IPS-18c (cell line): ENCODE results near the gene STK24.

Source experiments
- H3K4me3 ChIP-seq: 2 replicates; pipeline ENCODE4 v1.7.0; 2013; ENCODE audit warnings: low read depth, mild to moderate bottlenecking, low read length, moderate library complexity; ENCODE audit not compliant: insufficient read depth
- H3K9me3 ChIP-seq: one replicate; pipeline ENCODE4 v1.6.1; 2013; ENCODE audit warnings: mild to moderate bottlenecking, low read length, moderate library complexity; ENCODE audit not compliant: control insufficient read depth, insufficient read depth

The STK24 gene

DNA sequence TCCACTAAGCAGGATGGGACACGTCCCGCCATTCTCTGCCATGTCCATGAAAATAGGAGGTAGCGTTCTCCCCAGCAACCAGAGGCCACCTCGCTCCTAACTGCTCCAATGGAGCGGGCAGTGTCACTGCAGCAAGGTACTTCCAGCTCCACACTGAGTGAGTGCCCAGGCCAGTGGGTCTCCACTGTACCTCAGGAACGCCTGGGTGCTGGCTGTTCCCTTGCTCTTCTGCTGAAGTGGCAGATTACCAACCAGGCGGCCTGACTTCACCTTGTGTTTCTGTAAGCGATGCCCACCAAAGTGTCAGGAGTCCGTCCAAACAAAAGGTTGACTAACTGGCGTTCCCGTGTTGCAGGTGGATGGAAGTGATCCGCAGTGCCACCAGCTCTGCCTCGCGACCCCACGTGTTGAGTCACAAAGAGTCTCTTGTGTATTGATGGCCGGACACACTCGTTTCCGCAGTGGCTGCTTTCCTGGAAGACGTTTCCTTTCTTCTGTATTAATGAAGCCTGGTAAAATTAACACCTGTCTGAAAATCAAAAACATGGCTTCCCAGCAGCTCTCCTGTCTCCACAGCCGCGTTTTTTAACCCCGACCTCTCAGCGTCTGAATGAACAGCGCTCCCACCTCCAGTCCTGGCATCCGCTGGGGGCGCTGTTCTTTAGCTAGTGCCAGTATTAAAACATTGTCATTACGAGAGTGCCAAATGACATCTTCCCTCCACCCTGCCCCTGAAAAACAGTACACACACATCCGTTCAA, 128.8 kb downstream of the STK24 start:
- Histone ChIP-seq H3K4me3 (no peak overlapping the region), H3K9me3 (no peaks in the 10 kb centered on the region)

DNA sequence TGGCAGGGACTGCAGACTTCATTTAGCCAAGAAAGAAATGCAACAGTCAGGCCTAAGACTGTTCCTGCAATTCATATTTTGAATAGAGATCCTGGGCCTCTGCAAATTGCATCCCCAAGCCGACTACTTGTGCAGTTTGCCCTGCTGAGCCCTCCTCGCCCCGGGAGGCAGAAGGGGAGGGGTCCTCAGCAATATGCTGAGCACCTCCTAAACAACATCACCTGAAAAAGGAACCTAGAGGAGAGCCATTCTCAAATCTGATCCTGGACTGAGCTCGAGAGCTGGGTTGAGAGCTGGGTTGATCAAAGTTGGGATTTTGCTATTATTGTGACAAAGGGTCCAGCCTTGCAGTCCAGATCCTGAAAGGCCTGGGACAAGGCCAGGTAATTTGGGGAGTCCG, 129.8 kb downstream of the STK24 start:
- H3K9me3 ChIP-seq, result no peaks in the 10 kb centered on the region
- H3K4me3 ChIP-seq, result no peak overlapping the region

DNA sequence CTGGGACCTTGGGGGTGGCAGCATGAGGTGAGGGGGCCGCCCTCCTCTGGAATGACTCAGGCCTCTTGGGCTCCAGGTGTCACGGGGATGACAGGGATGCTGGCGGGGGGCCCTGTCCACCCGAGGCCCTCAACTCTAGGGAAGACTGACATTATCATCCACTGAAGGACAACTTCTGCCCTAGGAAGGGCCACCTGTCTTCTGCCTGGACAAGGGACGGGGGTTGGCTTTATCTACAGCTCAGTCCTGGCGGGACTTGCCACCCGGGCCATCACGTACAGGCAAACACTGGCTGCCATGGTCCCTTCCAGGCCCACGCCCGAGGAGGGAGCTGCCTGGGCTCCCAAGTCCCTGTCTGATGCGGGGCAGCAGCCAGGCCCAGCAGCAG, 130.7 kb downstream of the STK24 start:
- H3K9me3 ChIP-seq, result no peaks in the 10 kb centered on the region
- no peak overlapping the region for H3K4me3 ChIP-seq

DNA sequence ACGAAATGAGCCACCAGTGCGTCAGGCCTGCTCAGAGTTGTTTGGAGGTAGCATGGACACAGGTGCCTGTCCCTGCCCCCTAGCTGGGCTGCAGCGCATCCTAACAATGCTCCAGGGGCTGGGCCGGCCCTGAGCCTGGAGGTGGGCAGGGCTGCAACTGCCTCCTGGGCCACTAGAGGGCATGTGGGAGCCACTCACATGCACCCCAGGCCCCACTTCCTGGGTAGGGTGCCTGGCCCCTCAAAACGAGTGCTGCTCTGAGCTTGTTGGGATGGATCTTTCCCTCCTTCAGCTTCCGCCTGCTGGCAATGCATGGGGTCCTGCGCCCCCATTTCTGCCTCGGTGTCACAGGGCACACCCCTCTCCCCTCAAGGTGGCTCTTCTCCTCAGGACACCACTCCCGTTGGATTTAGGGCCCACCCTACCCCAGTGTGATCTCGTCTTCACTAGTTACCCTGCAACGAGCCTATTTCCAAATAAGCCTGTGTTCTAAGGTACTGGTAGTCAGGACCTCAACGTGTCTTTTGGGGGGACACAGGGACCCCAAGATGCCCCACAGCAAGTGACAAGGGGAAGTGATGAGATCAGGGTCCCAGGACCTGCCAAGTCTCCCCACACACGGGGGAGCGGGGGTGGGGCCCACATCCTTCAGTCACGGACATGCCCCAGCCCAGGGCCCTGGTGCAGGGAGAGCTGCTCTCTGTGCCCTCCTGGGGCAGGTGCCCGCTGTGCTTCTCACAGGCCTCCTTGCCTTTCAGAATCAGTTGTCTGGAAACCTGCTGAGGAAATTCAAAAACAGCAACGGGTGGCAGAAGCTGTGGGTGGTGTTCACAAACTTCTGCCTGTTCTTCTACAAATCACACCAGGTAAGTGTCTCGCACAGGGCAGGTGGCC, 131.3 kb downstream of the STK24 start:
- no peaks in the 10 kb centered on the region for H3K9me3 ChIP-seq
- H3K4me3 ChIP-seq, result no peak overlapping the region

DNA sequence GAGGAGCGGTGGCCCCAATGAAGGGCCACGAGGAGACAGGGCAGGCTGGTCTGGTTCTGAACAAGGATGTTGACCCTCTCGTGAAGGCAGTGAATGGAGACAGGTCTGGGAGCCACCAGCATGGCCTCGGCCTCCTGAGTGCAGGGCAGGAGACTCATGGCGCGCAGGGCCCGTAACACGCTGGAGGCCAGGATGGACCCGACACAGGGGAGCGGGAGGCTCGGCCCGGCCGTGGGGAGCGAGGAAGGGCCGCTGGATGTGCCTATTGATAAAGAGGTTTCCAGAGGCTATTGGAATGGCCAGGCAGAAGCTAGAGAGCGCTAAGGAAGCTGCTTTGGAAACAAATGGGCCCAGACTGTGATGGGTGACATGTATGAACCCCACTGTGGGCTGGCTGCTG, 132.5 kb downstream of the STK24 start:
- no peaks in the 10 kb centered on the region for H3K9me3 ChIP-seq
- H3K4me3 ChIP-seq, result no peak overlapping the region

DNA sequence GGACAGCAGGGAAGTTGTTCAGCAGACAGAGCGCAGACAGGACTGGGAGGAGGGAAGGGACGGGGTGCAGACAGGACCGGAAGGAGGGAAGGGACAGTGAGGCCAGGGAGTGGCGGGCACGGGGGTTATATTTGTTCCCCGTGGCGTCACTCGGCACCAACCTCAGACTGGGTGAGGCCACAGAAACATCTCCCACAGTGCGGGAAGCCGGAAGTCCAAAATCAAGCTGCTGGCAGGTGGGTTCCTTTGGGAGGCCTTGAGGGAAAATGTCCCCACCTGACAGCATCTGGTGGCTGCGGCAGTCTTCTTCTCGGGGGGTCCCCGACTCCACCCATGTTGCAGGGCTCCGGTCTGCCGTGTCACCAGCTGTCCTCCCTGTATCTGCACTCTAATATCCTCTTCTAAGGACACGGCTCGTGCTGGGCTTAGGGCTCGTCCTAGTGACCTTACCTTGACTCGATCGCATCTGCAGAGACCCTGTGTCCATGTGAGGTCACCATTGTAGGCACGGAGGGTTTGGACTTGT, 133.0 kb downstream of the STK24 start:
- Histone ChIP-seq H3K4me3 (no peak overlapping the region), H3K9me3 (no peaks in the 10 kb centered on the region)

DNA sequence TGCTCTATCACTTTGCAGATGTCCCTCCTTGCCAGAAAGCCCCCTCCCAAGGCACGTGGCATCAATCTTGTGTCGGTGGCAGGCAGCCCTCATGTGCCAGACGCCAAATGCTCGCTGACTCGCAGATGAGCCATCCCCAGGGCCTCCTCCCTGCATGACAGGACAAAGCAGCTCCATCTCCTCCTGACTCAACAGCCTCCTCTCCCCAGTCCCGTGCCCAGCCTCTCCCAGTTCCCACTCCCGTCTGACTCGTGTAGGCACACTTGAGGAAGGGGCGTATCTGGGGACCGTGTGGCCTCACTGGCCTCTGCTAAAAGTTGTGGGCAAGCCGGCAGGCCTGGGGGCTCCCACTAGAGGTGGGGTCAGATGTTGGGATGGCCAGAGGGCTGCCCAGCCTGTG, 133.6 kb downstream of the STK24 start:
- Histone ChIP-seq H3K9me3 (no peaks in the 10 kb centered on the region), H3K4me3 (no peak overlapping the region)

DNA sequence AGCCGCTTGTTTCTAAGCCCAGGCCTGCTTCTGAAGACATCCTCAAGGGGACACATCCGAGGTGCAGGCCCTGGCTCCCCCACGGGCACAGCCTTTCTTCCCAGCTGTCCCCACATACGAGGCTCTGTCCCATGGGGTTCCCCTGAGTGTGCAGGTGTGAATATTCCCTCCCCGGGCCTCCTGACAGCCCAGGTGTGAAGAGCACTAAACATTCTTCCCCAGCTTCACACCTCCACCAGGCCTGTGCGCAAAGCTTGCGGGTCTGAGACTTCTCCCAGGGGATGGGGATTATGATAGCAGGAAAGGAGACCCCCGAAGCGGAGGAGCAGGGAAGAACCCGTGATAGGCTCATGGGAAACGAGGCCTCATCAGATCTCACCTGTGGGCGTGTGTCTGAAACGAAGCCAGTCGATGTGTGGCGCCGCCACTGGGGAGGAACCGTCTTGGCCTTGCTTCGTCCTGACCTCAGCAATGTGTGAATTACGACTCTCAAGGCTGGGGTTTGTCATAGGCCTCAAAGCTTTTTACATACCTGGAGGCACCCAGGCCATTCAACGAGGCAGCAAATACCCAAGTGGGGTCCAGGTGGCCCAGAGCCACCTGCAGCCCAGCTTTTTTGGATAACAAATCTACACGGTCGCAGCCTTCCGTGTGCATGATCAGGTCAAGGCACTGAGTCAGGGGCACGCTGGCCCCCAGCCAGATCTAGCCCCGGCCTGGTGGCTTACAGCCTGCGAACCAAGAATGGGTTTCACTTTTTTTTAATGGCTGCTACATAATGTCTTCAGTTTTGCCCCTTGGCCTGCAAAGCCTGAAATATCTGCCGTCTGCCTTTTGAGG, 134.3 kb downstream of the STK24 start:
- Histone ChIP-seq H3K9me3 (no peaks in the 10 kb centered on the region), H3K4me3 (no peak overlapping the region)

DNA sequence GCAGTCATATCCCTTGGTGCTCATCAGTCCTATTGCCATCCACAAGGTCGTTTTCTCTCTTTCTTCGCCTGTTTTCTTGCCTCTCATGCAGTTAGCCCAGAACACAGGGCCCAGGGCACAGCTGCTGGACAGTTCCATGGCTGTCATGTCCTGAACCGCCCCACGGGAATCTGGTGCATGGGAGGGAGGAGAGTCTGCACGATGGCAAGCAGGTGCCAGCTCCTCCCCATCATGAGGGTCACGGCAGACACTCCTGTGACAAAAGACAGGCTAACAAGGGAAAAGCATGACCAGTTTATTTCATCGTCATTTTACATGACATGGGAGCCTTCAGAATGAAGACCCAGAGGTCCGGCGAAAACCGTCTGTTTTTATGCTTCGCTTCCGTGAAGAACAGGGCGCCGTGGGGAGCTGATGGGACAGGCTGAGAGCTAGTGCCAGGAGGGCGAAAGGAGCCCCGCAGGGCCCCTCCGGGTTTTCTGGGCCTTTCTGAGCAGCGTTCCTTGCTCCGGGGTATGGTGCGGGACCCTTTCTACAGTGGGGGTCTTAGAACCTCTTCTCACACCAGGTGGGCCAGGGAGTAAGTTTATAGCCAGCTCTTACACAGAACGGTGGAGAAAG, 135.7 kb downstream of the STK24 start:
- Histone ChIP-seq H3K9me3 (no peaks in the 10 kb centered on the region), H3K4me3 (no peak overlapping the region)

DNA sequence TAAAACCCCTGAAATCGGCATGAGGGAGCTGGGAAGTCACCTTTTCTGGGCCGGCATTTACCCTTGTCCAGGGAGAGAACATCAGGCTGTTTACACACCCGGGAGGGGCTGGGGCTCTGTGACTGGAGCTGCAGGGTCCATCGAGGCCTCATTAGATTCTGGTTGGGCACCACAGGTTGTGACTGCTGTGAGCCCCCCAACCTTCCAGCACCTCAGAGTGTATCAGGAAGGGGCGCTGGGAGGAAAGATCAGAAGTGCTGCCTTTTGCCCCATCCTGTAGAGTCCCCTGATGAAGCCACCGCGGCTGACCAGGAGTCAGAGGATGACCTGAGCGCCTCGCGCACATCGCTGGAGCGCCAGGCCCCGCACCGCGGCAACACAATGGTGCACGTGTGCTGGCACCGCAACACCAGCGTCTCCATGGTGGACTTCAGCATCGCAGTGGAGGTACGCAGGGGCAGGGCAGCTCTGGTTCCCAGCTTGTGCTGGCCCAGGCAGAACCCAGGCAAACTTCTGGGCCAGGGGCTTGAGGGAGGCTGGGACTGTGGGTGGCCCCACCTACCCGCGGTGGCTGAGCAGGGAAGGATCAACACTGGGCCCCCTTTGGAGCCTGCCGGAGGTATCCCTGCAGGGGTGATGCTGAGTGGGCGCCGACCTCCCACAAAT, 136.4 kb downstream of the STK24 start:
- no peaks in the 10 kb centered on the region for H3K9me3 ChIP-seq
- no peak overlapping the region for H3K4me3 ChIP-seq

DNA sequence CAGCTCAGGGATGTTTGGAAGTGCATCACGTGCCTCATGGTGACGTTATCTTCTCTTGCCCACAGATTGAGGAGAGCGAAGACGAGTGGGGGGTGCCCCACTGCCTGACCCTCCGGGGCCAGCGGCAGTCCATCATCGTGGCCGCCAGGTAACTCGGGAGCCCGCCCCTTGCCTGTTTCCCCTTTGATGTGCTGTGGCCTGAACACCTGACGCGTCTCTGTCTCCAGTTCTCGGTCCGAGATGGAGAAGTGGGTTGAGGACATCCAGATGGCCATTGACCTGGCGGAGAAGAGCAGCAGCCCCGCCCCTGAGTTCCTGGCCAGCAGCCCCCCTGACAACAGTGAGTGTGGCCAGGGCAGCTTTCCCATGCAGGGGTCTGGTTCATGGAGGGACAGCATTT, 137.0 kb downstream of the STK24 start:
- Histone ChIP-seq H3K4me3 (no peak overlapping the region), H3K9me3 (no peaks in the 10 kb centered on the region)

DNA sequence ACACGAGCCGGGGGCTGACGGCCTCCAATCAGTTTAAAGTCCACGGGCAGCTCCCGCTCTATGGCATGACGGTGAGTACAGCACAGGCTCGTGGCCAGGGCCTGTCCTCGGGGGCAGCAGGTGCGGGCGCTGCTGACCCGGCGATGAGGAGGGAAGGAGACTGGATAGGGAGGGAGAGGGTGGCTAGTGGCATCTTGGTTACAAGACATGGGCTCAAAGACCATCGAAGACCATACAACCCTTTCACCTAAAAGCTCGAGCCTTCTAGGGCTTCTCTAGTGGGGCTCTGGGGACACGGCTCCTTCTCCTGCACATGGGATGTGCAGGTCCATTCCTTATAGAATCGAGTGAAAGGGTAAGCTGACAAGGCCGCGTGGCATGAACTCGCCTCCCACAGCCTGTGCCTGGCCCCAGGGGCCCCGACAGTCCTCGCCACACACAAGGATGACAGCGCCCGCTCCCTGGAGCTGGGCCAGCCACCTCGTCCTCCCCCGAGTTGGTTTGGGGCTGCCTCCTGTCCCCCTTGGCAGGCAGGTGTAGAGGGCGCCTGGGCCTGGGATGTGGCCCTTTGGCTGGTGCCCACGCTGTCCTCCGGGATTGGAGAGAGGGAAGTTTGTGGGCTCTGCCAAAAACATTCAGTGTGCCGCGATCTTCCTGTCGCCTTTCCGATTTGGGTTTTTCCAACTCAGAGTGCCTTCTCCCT, 137.6 kb downstream of the STK24 start:
- Histone ChIP-seq H3K9me3 (no peaks in the 10 kb centered on the region), H3K4me3 (no peak overlapping the region)

DNA sequence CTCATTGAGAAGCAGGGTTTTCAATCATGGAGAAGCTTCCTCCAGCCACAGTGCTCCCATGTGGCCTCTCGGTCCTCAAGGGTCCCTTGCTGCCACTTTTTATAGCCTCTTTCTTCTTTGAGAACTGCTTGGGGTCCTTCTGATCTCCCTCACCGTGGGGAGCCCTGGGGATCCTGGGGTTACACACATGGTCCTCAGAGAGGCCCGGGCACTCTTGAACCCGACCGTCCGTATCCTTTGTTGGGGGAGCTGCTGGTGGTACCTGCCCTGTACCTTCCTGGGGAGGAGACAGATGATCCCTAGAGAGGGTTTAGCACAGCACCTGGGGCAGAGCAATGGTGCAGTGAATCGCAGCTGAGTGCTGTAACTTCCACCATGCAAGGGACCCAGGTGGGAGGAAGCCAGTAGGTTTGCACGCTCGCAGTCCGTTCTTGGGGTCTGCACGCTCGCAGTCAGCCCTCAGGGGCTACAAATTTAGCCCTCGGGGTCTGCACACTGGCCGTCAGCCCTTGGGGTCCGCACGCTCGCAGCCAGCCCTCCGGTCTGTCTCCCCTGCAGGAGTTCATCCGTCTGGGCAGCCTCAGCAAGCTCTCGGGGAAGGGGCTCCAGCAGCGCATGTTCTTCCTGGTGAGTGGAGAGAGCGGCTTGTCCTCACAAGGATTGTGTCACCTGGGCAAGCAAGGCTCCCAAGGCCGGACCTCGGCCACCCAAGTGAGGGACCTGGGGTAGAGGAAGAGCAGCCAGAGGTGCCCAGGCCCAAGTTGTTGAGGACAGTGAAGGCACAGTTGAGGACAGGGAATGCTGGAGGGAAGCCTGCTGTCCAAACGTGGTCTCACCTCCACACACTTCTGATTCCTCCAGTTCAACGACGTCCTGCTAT, 138.4 kb downstream of the STK24 start:
- H3K9me3 ChIP-seq, result no peaks in the 10 kb centered on the region
- H3K4me3 ChIP-seq, result no peak overlapping the region

DNA sequence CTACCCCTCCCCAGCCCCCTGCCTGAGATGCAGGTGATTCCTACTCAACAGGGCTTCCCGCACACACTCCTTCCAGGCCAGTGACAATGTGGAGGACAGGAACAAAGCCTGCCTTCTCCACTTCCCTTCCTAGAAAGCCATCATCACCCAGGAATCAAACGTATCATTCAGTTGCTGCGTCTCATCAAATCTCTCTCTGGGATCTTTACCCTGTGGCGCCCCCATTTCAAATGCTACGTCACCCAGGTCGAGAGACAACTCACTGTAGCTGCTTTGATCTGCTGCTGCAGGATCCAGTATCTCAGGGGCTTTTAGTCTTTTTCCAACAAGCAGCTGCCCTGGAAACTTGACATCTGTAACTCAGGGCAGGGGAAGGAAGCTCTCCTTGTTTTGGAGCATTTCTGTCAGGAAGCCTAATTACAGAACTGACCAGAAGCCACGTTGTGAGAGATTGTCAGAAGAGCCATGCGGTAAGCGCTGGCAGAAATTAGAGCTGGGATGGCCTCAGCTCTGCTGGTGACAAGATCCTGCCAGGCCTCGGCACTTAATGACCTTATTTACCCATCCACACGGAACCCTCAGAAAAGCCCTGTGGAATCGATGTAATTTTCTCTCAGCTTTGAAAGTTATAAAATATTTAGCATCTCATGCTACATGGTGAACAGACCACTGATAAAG, 140.5 kb downstream of the STK24 start:
- H3K9me3 ChIP-seq, result no peaks in the 10 kb centered on the region
- H3K4me3 ChIP-seq, result no peak overlapping the region

DNA sequence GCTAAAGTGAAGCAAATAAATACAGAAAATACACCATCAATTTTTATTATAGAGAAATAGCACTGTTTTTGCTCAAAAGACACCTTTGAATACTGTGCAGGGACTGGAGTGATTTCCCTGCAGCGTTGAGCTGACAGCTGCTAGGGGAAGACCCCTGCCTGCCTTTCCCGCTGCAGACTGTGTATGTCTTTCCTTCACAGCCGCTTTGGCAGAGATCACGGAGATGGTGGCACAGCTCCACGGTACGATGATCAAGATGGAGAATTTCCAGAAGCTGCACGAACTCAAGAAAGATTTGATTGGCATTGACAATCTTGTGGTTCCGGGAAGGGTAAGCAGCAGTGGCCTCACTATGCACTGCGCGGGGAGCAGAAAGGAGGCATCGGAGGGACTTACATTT, 141.5 kb downstream of the STK24 start:
- Histone ChIP-seq H3K9me3 (no peaks in the 10 kb centered on the region), H3K4me3 (no peak overlapping the region)
